T-helper 1 cell treated with Interleukin-12 subunit alpha and Interleukin-12 subunit beta and Interleukin-4 antibody, amounts not matched to agents 30 ng/mL and 1 ng/mL, for 36 hours (primary cell): Measurements from ENCODE around the gene HPSE2. TPM values are rescaled to one million over a fixed set of nuclear protein-coding genes. Genes with fewer than 3 reads are reported as not detected.

ENCODE experiments used
- intact Hi-C: fragments of 100-400 bp; cut with micrococcal nuclease; formaldehyde crosslinking; loops from one replicate; pipeline ENCODE4 v1.15.1; 2024
- total RNA-seq: library from RNA; stranded (reverse); gene quantifications from 2 replicates; pipeline ENCODE4 v1.2.3, GENCODE V29; 2022

Gene HPSE2
- total RNA-seq, 1 donor from 2014 or later, result not detected

DNA sequence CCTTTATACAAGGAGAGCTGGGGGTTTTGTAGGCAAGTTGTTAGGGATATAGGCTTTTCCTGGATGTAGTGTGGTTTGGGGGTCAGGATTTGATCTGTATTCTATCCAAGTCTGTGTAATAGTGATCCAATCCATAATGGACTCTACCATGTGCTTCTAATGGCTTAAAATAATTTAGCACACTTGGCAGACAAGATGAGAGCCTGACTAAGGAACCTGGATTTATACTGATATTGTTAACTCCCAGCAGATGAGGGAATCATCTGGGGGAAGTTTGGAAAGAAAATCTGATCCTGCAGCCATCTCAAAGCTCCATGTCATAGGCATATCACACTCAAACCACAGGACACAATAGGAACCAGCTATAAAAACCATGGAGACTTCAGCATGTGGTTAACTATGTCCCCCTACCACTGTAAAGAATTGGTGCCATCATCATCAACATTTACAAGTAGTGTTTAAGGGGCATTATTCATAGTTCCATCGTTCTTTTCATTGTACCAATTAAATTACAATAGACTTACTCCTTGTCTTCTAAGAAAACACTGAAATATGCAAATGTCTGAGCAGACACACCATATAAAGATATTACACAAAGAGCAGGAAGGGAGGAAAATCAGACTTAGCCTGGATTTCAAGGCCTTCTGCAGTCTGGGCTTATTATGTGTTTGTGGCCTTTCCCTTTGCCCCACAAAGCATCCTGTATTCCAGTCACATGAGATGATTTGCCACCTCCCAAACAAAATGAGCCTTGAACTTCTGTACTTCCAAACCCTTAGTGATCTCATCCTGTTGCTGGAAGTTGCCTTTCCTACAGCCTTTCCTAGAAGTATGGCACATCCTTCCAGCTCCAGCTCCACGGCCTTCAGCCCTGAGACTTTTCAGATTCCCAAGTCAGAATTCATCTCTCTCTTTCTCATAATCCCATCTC, 766.4 kb downstream of the HPSE2 start:
- intact Hi-C loops, result loop anchor here (5.0 kb wide), 2 partner anchors 278 to 1148 kb away; no protein-coding TSS in a partner anchor

DNA sequence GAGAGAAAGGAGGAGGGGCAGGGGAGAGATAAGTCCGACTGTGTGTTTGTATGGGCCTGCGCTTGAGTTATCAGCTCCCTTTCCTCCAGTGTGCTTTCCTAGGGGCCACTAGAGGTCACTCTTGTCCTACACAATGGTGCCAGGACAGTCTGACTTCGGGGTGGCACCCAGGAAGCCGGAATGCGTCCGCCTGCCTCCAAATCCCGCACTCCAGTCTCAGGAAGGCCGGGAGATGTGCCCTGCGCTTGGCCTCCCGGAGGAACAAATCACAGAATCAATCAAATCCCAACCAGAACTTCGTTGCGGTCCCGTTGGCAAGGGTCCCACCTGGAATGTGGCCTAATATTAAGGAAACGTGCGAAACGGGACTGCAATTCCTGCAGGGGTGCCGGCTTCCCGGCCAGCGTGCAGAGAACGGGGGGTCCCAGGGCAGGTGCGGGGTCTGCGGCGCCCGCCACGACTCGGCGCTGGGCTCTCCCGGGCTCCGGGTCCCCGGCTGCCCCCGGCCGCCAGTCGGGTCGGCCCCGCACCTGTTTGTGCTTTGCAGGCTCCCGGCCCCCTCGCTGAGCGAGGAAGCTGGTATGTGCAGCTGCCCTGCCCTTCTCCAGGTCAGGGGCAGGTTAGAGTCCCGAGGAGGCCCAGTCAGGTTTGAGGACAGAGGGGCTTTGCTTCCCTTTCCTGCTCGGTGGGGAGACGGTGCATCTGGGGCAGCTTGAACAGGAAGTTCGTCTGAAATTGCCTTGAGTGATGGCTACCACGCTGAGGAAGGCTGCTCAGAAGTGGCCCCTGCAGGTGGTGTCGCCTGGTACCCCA, 767.9 kb downstream of the HPSE2 start:
- intact Hi-C loops, result loop anchor here (1.0 to 5.0 kb wide), 6 partner anchors 21 to 1150 kb away; partner anchors contain the start of gene HPS1

DNA sequence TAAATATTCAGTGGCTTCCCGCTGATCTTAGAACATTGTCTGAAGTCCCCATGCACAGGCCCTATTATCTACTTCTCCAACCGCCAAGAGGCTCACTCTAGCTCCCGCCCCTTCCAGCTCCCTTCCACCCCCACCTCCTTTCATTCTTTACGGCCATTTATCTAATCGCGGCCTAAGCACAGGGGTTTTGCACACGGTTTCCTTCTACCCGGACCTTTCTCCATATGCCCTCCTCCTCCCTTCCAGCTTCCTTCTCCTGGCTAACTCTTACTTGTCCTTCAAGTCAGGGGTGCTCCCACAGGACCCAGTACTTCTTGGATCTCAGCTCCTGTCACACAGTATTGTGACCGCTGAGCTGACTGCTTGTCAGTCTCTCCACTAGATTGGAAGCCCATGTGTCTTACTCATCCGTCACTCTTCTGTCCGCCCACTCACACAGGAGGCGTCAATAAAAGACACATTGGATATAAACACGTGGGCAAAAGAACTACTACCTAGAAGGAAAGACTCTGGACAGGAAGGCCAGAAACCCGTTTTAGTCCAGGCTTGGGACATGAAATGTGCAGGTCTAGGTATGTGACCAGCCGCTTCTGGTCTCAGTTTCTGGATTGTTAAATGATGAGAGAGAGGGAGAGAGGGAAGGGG, 768.7 kb downstream of the HPSE2 start:
- intact Hi-C loops, result loop anchor here (1.0 to 5.0 kb wide), 6 partner anchors 21 to 1150 kb away; partner anchors contain the start of gene HPS1

DNA sequence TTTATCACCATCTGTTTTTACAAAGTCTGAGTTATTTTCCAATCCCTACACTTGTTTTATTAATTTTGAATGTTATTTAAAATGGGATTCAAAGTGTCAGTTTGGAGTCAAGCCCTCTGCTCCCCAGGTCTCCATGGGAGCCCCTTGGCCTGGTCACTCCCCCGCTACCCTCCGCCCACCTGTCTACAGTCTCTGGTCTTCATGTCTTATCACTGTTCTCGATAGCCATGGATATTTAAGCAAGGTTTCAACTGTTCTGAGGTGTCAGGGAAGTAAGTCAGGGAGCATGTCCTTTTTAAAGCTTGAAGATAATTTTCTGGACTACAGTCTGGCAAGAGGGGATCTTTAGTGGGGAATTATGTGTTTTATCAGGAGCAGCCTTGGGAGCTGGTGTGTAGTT, 769.8 kb downstream of the HPSE2 start:
- intact Hi-C loops, result loop anchor here (5.0 kb wide), 2 partner anchors 281 to 1151 kb away; no protein-coding TSS in a partner anchor

DNA sequence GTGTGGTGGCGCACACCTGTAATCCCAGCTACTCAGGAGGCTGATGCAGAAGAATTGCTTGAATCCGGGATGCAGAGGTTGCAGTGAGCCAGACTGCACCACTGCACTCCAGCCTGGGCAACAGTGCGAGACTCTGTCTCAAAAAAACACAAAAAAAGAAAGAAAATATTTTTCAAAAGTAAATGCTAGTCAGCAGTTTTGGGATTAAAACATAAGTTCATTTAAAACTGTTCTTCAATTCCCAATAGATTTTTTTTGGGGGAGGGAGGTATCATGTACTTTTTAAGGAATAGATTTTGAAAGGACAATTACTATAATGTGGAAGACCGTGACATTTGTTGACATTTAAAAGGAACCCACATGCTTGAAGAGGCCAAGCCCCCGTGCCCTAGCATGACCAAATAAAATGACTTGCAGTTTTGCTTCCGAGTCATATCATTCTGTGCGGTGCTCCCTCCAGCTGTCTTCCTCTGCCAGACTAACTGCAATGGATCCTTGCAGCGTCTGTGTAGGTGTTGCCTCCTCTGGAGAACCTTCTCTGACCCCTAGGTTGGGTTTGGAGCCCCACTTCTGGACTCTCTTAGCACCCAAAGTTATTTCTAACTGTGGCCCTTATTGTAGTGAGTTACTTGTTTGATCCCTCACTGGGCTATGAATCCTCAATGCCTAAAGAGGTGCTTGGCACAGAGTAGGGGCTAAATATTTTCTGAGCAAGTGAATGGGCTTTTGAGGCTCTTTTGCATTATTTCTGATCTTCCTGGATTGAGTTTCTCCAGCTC, 771.5 kb downstream of the HPSE2 start:
- intact Hi-C loops, result no loop called here

DNA sequence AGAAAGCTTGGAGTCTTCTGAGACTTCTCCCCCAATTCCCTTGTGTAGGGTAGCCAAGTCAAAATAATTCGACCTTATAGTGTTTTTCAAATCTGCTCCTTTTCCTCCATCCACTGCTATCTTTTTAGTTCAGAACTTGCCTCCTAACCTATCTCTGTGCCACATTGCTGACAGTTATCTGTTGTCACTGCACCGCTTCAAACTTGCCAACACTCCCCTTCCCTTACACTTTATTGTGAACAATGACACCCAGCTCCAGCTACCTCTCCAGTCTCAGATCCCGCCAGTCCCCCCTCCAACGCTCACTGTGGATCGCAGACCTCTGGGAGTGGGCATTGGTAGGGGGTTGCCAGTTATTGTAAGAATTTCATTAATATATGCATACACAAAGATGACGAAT, 772.6 kb downstream of the HPSE2 start:
- intact Hi-C loops, result no loop called here

DNA sequence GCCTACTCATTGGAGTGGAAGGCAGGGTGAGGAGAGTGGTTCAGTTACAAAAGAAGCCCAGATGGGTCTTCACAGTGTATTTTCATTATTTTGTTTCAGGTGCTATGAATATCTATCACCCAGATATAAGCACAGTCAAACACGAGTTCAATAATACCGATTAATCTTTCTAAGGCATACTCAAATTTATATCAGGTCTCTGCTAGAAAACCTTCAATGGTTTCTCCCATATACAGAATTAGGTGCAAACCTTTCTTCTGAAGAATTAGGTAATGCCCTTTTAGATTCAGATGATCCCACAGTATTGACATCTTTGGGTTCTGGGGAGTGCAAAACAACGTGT, 774.2 kb downstream of the HPSE2 start:
- intact Hi-C loops, result no loop called here

DNA sequence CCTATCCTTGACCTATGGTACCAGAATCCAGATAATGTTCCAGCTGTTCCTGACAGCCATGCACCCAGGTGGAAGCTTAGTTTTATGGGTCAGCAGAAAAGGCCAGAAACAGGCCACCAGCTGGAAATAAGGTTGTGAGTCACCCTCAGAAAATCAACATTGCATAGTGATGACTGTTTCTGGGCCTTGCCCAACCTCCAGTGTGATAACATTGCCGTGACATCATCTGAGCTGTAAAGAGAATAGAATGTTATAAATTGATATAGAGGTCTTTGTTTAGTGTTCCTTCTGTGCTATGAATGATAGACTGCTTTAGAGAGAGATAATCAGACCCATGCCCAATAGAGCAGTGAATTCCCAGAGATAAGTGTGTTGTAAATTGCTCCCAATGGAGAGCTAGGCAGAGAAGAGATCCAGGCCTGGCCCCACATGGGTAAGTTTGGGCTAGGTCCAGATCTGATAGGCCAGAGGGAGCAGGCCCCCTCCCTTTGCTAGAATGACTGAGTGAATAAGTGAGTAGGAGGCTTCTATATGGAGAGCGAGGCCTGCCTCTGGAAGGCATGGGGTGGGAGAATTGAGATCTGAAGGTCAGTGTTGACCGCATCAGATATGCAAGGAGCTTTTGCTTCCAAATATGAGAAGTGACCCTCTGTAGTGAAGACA, 774.7 kb downstream of the HPSE2 start:
- intact Hi-C loops, result no loop called here

DNA sequence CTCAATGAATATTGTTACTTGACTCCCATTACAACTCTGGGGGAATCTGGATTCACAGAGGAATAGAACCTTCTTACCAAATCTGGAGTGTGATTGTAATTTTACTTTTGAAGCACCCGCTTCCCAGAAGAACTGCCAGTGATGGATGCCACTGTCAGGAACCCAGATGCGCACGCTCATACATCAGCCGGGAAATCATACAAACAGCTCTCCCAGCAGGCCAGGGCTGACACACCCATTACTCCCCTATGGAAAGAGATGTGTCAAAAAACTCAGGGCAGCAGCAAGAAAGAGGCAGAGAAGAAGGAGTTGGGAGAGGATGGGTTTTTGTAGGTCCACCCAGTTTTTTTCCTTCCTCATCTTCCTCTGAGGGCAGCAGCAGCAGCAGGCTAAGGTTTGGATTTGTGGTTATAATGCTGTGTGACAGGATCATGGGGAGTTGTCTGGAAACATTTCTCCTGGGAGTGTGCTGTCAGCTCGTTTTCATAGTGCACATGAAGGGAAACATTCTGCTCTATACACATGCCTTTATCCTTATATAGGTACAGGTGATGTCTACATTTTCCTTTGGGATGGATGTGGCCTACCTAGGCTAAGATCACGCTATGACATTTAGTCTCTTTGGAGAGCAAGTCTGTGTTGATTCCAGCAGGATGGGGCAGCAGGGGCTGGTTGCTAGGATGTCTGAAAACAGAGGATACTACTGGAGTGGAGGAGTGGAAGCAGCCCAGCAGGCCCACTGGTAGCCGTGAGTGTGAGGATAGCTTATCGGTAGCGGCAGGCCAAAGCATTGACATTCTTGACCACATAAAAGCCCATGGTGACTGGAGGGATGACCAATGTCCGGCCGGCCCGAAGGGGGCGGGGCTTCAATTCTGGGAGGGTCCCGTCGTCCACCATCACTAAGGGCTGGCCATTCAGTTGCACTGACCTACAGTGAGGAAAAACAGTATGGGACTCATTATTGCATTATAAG, 776.6 kb downstream of the HPSE2 start:
- intact Hi-C loops, result no loop called here

DNA sequence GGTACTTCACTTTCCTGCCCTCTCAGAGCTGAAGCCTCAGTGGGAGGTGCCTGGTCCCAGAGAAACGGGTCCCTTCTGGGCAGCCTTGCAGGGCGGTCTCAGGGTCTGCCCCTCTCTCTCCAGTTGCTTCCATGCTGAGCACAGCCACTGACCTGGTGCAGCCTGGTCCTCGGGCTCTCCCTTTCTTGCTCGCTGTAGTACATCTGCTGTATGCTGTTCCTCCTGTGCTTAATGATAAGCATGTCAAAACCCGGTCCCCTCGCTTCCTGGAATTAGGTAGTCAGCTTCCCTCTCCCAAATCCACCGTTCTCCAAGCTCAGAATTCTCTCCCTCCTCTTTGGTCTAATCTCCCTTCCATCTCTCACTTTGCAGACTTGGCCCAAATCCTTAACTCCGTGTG, 777.9 kb downstream of the HPSE2 start:
- intact Hi-C loops, result no loop called here

DNA sequence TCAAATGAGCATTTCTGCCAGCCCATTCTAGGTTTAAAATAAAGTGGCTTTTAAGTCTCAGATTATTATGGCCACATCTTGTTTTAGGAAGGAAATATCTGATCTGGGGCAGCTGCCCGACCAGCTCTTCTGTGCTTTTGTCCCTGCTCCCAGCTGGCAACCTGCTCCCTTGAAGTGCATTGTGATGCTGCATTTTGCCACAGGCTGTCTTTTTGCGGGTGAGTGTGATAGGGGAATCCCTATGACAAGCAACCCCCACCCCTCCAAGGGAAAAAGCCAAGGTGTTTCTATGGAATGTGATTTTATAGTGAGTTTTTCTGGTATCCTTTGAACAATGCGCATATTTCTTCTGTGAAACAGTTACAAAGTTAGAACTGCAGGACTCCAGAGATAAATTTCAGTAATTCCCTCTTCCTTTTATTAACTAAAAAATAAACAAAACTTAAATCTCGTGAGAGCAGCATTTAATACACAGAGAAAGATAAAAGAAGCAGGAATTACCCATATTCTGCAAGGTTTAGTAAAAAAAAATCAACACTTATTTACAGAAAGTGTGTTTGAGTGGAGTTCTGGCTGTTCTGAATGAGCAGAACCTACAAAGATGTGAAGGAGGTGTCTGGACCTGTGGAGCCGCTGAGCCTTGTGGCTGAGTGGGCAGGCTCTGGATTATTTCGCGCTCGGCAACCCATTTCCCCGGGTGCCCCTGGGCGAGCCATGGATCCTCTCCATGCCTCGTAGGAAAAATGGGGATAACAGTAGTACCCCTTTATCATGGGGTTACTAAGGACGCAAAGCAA, 778.8 kb downstream of the HPSE2 start:
- intact Hi-C loops, result no loop called here

DNA sequence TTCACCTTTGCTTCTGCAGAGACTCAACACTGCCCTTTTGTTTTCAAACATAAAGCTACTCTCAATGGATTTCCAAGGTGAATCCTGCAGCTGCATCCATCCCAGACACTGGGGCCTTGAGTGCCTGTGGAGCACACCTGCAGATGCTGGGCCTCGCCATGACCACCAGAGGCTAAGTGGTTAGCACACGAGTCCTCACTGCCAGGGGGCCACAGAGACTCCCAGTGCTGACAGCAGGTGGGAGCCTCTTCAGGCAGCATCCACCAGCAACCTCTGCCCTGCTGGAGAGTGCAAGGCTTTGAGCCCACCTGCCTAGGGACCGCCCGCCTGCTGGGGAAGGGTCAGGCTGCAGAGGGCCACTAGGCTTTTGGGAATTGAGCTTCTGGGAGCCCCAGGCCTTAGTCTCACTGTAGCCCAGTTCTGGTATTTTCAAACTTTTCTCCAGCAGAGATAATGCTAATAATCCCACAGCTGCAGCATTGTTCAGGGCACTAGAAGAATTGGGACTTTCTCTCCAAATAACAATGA, 779.5 kb downstream of the HPSE2 start:
- intact Hi-C loops, result no loop called here

DNA sequence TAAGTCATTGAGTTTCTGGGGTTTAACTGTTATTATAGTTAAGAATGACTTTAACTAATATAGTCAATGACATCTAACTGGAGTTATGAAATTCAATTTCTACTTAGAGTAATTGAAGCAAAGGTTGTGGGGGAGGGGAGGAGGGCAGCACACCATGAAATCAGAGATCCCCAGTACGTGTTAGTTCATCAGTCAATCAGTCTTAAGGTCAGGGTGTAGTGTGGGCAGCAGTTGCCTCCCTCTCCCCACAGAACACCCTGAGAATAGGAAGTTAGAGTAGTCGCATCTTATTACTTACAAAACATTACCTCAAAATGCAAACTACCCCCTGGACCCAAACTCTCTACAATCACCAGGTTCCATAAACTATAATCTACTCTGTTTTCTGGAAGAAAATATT, 781.9 kb downstream of the HPSE2 start:
- intact Hi-C loops, result no loop called here

DNA sequence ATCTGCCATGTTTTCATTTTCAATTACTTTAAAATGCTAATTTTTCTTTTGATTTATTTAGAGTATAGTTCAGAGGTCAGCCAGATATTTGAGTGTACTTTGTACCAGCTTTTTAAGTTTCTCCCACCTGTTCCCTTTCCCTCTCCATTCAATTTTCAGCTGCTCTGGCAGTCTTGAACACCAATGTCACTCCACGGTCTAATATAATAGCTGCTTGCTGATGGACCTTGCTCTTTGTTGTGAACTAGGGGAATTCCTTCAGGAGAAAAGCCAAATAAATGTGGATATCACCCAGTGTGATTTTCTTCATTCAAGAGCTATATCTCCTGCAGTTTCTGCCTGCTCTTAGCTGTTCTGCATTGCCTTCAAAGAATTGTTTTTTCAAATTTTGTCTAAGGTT, 785.0 kb downstream of the HPSE2 start:
- intact Hi-C loops, result no loop called here

DNA sequence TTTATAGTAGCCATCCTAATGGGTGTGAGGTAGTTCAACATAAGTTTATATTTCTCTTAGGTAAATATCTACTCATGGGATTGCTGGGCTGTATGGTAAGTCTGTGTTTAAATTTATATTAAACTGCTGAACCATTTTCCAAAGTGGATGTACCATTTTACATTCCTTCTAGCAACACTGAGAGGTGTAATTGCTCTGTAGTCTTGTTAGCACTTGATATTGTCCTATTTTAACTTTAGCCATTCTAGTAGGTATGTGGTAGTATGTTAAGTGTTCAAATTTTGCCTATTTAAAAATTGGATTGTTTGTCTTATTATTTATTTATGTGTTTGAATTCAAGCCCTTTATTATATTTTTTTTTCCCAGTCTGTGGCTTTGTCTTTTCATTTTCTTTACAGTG, 786.4 kb downstream of the HPSE2 start:
- intact Hi-C loops, result loop anchor here (5.0 kb wide), 1 partner anchor 1732 kb away; no protein-coding TSS in a partner anchor

DNA sequence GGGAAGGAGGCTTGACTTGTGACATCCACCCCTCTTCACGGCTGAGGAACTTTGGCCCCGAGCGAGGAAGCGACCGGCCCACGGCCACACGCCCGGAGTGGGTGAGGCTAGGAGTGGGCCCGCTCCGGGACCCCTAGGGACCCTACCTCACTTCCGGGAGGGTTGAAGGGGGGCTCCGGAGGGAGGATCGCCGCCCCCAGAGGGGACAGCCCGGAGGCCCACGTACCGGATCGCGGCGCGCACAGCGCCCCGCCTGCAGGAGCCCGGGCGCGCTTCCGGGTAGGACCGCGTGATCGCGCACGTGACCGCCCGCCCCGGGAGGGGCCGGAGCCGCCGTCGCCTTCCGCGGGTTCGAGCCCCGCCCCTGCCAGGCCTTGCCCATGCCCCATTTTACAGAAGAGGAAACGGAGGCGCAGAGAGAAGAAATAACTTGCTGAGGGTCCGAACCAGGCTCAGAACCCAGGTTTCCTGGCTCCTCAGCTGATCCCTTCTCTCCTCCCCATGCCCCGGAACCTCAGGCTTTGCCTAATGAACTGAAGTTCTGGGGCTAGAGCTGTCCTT, 788.9 kb downstream of the HPSE2 start, which contains the start of gene HPS1:
TSS of gene HPS1 (minus strand) at position 275 of the 561 bp plus-strand sequence. CDS start 3,695 bp downstream, outside the sequence.
- intact Hi-C loops, result loop anchor here (1.0 to 5.0 kb wide), 9 partner anchors 21 to 1729 kb away; partner anchors contain the start of genes AVPI1, GOT1, PYROXD2 and SLC25A28

DNA sequence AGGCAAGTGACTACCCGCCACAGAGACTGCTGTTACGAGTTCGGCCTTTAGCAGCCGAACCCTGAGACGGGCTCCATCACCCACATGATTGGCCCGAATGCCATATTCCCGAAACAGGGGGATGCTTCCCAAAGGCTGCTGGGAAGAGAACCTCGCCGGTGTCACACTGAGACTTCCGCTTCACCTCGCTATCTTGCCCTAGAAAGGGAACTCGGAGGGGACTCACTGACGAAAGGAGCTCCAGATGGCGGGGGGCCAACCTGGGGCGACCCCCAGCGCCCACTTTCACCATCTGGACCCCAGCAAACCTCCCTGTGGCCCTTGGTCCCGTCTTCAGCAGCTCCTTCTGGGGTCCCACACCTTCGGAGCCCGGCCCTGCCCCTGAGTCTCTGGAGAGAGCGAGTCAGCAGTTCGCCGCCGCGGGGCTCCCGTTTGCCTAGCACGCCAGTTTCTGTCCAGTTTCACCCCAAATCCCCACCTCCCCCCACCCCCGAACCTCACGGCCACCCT, 789.4 kb downstream of the HPSE2 start:
- intact Hi-C loops, result loop anchor here (1.0 to 5.0 kb wide), 9 partner anchors 21 to 1729 kb away; partner anchors contain the start of genes AVPI1, GOT1, PYROXD2 and SLC25A28
